ENCODE measurements around the gene CIB2.

Gene CIB2

DNA sequence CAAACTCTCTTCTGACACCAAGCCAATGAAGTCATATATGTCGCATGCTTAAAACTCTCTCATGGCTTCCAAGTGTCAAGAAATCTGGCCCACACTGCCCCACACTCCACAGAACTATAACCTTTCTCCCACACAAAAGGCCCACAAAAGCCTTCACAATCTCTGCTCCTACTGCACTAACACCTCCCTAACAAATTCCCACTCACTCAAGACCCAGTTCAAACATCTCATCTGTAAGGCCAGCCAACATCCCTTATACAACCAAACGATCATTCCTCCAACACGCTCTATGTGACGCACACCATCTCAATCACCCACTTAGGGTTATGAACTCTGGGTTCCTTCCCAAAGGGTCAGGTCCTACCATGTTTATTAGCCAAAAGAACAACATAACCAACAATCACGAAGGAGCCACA lies 67.3 kb downstream of the CIB2 start:
- H3K4me1 ChIP-seq (ENCODE audit: control insufficient read depth, insufficient read depth, low read length): peaks cover 57% of the 10 kb centered on the region

DNA sequence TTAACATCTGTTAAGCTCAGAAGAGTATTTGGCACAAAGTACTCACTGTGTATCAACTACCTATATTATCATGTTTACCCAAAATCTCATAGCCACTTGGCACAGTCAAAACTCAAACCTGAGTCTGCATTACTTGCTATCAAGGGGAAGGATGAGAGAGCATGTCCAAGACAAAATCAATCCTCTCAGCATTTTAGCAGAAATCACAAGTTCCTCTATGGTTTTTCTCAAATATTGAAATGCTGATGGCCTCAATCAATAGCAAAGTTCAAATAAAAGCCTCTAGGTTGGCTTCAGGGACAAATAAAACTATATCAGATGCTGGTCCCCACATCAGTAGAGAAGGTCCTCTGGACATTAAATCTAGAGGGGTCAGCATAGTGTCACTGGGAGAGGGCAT lies 68.0 kb downstream of the CIB2 start:
- Histone ChIP-seq H3K4me1 (ENCODE audit: control insufficient read depth, insufficient read depth, low read length) (peaks cover 49% of the 10 kb centered on the region), H3K36me3 (ENCODE audit: control insufficient read depth in 2 of 2, insufficient read depth in 1 of 2, low read length in 2 of 2) (no peaks in the 10 kb centered on the region; a peak in 1 of 3 replicates), H3K27ac (ENCODE audit: extremely low read depth, low read depth, low read length) (no peak overlapping the region), H3K4me3 (ENCODE audit: low read depth, low read length) (no peak overlapping the region), H3K9me3 (ENCODE audit: control insufficient read depth, insufficient read depth, low read depth, low read length) (no peaks in the 10 kb centered on the region)
- ChIA-PET CTCF (interaction anchor here (0.5 to 1.0 kb wide), 2 partner anchors 45 kb away, joined by 3 to 4 read pairs; no protein-coding TSS in a partner anchor), POLR2A (interaction anchor here (1.0 kb wide), 1 partner anchor 14 kb away, joined by 3 read pairs; the partner anchor contains the start of gene TBC1D2B)
- TF ChIP-seq ZNF155 (tag by site-specific recombination; IDR thresholded peaks at IDR 0.05) (no peak), ZNF701 (tag by site-specific recombination; IDR thresholded peaks at IDR 0.05) (no peak), ZNF157 (tag by site-specific recombination; IDR thresholded peaks at IDR 0.05) (no peak), ZNF549 (tag by site-specific recombination; IDR thresholded peaks at IDR 0.05) (no peak), ZNF10 (tag by site-specific recombination; IDR thresholded peaks at IDR 0.05) (no peak), ZNF169 (tag by site-specific recombination; IDR thresholded peaks at IDR 0.05) (no peak), ZNF202 (tag by site-specific recombination; IDR thresholded peaks at IDR 0.05; ENCODE audit: borderline replicate concordance) (no peak), ZNF843 (tag by site-specific recombination; IDR thresholded peaks at IDR 0.05) (no peak), ZNF114 (tag by site-specific recombination; IDR thresholded peaks at IDR 0.05) (no peak), ZNF146 (tag by site-specific recombination; IDR thresholded peaks at IDR 0.05) (no peak), ZBTB17 (tag by site-specific recombination; IDR thresholded peaks at IDR 0.05) (no peak), GLIS2 (tag by site-specific recombination; IDR thresholded peaks at IDR 0.05) (no peak), ZFP3 (tag by site-specific recombination; IDR thresholded peaks at IDR 0.05; ENCODE audit: low read depth) (no peak), IKZF3 (tag by site-specific recombination; IDR thresholded peaks at IDR 0.05) (no peak), ZNF76 (tag by site-specific recombination; IDR thresholded peaks at IDR 0.05; ENCODE audit: borderline replicate concordance, low read depth) (no peak)
- TF ChIP-seq, protein P1, sequence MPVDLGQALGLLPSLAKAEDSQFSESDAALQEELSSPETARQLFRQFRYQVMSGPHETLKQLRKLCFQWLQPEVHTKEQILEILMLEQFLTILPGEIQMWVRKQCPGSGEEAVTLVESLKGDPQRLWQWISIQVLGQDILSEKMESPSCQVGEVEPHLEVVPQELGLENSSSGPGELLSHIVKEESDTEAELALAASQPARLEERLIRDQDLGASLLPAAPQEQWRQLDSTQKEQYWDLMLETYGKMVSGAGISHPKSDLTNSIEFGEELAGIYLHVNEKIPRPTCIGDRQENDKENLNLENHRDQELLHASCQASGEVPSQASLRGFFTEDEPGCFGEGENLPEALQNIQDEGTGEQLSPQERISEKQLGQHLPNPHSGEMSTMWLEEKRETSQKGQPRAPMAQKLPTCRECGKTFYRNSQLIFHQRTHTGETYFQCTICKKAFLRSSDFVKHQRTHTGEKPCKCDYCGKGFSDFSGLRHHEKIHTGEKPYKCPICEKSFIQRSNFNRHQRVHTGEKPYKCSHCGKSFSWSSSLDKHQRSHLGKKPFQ (tag by site-specific recombination; IDR thresholded peaks at IDR 0.05): no peak

More for the DNA sequence above, 67.3 kb downstream of the CIB2 start:
- Histone ChIP-seq H3K27ac (ENCODE audit: extremely low read depth, low read depth, low read length) (no peak overlapping the region), H3K9me3 (ENCODE audit: control insufficient read depth, insufficient read depth, low read depth, low read length) (no peaks in the 10 kb centered on the region), H3K4me3 (ENCODE audit: low read depth, low read length) (no peak overlapping the region), H3K36me3 (ENCODE audit: control insufficient read depth in 2 of 2, insufficient read depth in 1 of 2, low read length in 2 of 2) (no peaks in the 10 kb centered on the region; a peak in 1 of 3 replicates)
- CTCF ChIA-PET: no interaction called here
- POLR2A ChIA-PET: no interaction called here
- no peak for TF ChIP-seq ZNF112 (tag by site-specific recombination; IDR thresholded peaks at IDR 0.05)
- TF ChIP-seq ZNF600 (tag by site-specific recombination; IDR thresholded peaks at IDR 0.05): peak; percentile 81
- TF ChIP-seq BCL11B (tag by site-specific recombination; IDR thresholded peaks at IDR 0.05; ENCODE audit: low read depth): no peak
- TF ChIP-seq, protein P2, sequence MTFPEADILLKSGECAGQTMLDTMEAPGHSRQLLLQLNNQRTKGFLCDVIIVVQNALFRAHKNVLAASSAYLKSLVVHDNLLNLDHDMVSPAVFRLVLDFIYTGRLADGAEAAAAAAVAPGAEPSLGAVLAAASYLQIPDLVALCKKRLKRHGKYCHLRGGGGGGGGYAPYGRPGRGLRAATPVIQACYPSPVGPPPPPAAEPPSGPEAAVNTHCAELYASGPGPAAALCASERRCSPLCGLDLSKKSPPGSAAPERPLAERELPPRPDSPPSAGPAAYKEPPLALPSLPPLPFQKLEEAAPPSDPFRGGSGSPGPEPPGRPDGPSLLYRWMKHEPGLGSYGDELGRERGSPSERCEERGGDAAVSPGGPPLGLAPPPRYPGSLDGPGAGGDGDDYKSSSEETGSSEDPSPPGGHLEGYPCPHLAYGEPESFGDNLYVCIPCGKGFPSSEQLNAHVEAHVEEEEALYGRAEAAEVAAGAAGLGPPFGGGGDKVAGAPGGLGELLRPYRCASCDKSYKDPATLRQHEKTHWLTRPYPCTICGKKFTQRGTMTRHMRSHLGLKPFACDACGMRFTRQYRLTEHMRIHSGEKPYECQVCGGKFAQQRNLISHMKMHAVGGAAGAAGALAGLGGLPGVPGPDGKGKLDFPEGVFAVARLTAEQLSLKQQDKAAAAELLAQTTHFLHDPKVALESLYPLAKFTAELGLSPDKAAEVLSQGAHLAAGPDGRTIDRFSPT (tag by site-specific recombination; IDR thresholded peaks at IDR 0.05): no peak
- TF ChIP-seq WT1 (tag by site-specific recombination; IDR thresholded peaks at IDR 0.05): no peak
- no peak for TF ChIP-seq ZNF394 (tag by site-specific recombination; IDR thresholded peaks at IDR 0.05; ENCODE audit: borderline replicate concordance)
- no peak for TF ChIP-seq KLF8 (tag by site-specific recombination; IDR thresholded peaks at IDR 0.05)
- TF ChIP-seq EGR2 (tag by site-specific recombination; IDR thresholded peaks at IDR 0.05; ENCODE audit: low read depth): peak; percentile 98
- no peak for TF ChIP-seq ZNF626 (tag by site-specific recombination; IDR thresholded peaks at IDR 0.05)
- TF ChIP-seq ZNF558 (tag by site-specific recombination; IDR thresholded peaks at IDR 0.05): no peak
- no peak for TF ChIP-seq ZNF223 (tag by site-specific recombination; IDR thresholded peaks at IDR 0.05)
- TF ChIP-seq, protein P3, sequence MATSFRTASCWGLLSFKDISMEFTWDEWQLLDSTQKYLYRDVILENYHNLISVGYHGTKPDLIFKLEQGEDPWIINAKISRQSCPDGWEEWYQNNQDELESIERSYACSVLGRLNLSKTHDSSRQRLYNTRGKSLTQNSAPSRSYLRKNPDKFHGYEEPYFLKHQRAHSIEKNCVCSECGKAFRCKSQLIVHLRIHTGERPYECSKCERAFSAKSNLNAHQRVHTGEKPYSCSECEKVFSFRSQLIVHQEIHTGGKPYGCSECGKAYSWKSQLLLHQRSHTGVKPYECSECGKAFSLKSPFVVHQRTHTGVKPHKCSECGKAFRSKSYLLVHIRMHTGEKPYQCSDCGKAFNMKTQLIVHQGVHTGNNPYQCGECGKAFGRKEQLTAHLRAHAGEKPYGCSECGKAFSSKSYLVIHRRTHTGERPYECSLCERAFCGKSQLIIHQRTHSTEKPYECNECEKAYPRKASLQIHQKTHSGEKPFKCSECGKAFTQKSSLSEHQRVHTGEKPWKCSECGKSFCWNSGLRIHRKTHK (tag by site-specific recombination; IDR thresholded peaks at IDR 0.05): no peak
- no peak for TF ChIP-seq ZNF561 (tag by site-specific recombination; IDR thresholded peaks at IDR 0.05; ENCODE audit: borderline replicate concordance)
- TF ChIP-seq ZFP69B (tag by site-specific recombination; IDR thresholded peaks at IDR 0.05): no peak
- no peak for TF ChIP-seq ZNF133 (tag by site-specific recombination; IDR thresholded peaks at IDR 0.05)
- TF ChIP-seq ZNF654 (tag by site-specific recombination; IDR thresholded peaks at IDR 0.05; ENCODE audit: low read depth): no peak
- TF ChIP-seq ZNF747 (tag by site-specific recombination; IDR thresholded peaks at IDR 0.05): no peak
- no peak for TF ChIP-seq ZNF664 (tag by site-specific recombination; IDR thresholded peaks at IDR 0.05)
- no peak for TF ChIP-seq ZNF48 (tag by site-specific recombination; IDR thresholded peaks at IDR 0.05)
- TF ChIP-seq ZFHX2 (tag by site-specific recombination; conservative IDR thresholded peaks at IDR 0.05): peak; percentile 94
- TF ChIP-seq ZNF16 (tag by site-specific recombination; IDR thresholded peaks at IDR 0.05; ENCODE audit: low read depth): no peak
- no peak for TF ChIP-seq ZNF24 (tag by site-specific recombination; IDR thresholded peaks at IDR 0.05)
- no peak for TF ChIP-seq ZBTB20 (tag by site-specific recombination; IDR thresholded peaks at IDR 0.05)
- TF ChIP-seq MEIS1 (CRISPR knock-in tag; IDR thresholded peaks at IDR 0.05; ENCODE audit: borderline replicate concordance): no peak
- TF ChIP-seq ZSCAN16 (tag by site-specific recombination; IDR thresholded peaks at IDR 0.05): no peak
